IMR-90 (cell line): ENCODE measurements around the gene NDUFV2. TPM values are rescaled to one million over a fixed set of nuclear protein-coding genes. Genes with fewer than 3 reads are reported as not detected.

ENCODE experiments used
- ATAC-seq: fragments of 200-7000 bp; cut with Tn5 transposase; 2 replicates; pipeline ENCODE4 v1.9.1; 2020; ENCODE audit warnings: low read depth, mild to moderate bottlenecking, moderate library complexity
- BruUV-seq: library from RNA; stranded (reverse); fragments of 400-500 nt; replicated peaks from 2 replicates; lab custom pipeline; 2021; lab: Mats Ljungman, UMichigan
- CTCF ChIA-PET: fragments of 300-600 bp; formaldehyde crosslinking; extraction: SDS; loops from one replicate; lab custom pipeline; 2021; ENCODE audit warnings: antibody characterized with exemption; lab: Yijun Ruan, JAX
- POLR2A ChIA-PET: fragments of 300-600 bp; sonication (Branson Sonifier 250); formaldehyde crosslinking; loops from one replicate; lab custom pipeline; 2022; ENCODE audit warnings: antibody characterized with exemption; ENCODE audit not compliant: unreplicated experiment; lab: Charles Lee
- DNase-seq: peaks from one replicate; pipeline ENCODE4 v3.0.0; 2013
- H2AFZ ChIP-seq: replicated peaks from 2 replicates; pipeline ENCODE3; 2013; ENCODE audit warnings: low read length, mild to moderate bottlenecking; ENCODE audit not compliant: poor library complexity
- H2AK5ac ChIP-seq: 2 replicates; pipeline ENCODE4 v1.6.1; 2013; ENCODE audit warnings: low read depth, low read length, inconsistent platforms
- H2AK9ac ChIP-seq: replicated peaks from 2 replicates; pipeline ENCODE3; 2013; ENCODE audit warnings: mild to moderate bottlenecking, low read depth, low read length, moderate library complexity; ENCODE audit not compliant: poor library complexity
- H2BK120ac ChIP-seq: 2 replicates; pipeline ENCODE4 v1.6.1; 2013; ENCODE audit warnings: low read depth, low read length, inconsistent platforms
- H2BK15ac ChIP-seq: 3 replicates; pipeline ENCODE4 v1.6.1; 2013; ENCODE audit warnings: low read depth, low read length, inconsistent platforms
- H2BK20ac ChIP-seq: 2 replicates; pipeline ENCODE4 v1.6.1; 2013; ENCODE audit warnings: low read depth, mild to moderate bottlenecking, inconsistent platforms, low read length, moderate library complexity
- H2BK5ac ChIP-seq: 2 replicates; pipeline ENCODE4 v1.6.1; 2013; ENCODE audit warnings: mild to moderate bottlenecking, low read depth, low read length, inconsistent platforms; ENCODE audit not compliant: poor library complexity, severe bottlenecking
- H3K14ac ChIP-seq: replicated peaks from 2 replicates; pipeline ENCODE4 v1.6.1; 2013; ENCODE audit warnings: low read depth, low read length, inconsistent platforms
- H3K18ac ChIP-seq: 2 replicates; pipeline ENCODE4 v1.6.1; 2013; ENCODE audit warnings: low read depth, low read length, control low read depth
- H3K23ac ChIP-seq: 2 replicates; pipeline ENCODE4 v1.6.1; 2013; ENCODE audit warnings: low read depth, low read length, inconsistent platforms
- H3K27ac ChIP-seq: 2 replicates; pipeline ENCODE4 v1.5.1; 2013; ENCODE audit warnings: mild to moderate bottlenecking, control low read depth, low read length; ENCODE audit not compliant: insufficient read depth
- H3K27me3 ChIP-seq: 2 replicates; pipeline ENCODE4 v1.6.1; 2013; ENCODE audit warnings: low read length; ENCODE audit not compliant: control insufficient read depth, insufficient read depth
- H3K36me3 ChIP-seq: 2 replicates; pipeline ENCODE4 v1.6.1; 2013; ENCODE audit warnings: low read length, mixed read lengths; ENCODE audit not compliant: control insufficient read depth, insufficient read depth
- H3K4ac ChIP-seq: 2 replicates; pipeline ENCODE4 v1.6.1; 2013; ENCODE audit warnings: low read depth, low read length, inconsistent platforms
- H3K4me1 ChIP-seq: 2 replicates; pipeline ENCODE4 v1.6.1; 2013; ENCODE audit warnings: low read length, mixed read lengths; ENCODE audit not compliant: control insufficient read depth, insufficient read depth
- H3K4me2 ChIP-seq: 2 replicates; pipeline ENCODE4 v1.6.1; 2013; ENCODE audit warnings: low read depth, mild to moderate bottlenecking, control low read depth, low read length, moderate library complexity
- H3K4me3 ChIP-seq: 2 replicates; pipeline ENCODE4 v1.5.1; 2013; ENCODE audit warnings: low read depth, mild to moderate bottlenecking, control low read depth, low read length, moderate library complexity; ENCODE audit not compliant: insufficient read depth
- H3K56ac ChIP-seq: 2 replicates; pipeline ENCODE4 v1.6.1; 2013; ENCODE audit warnings: low read length, inconsistent platforms; ENCODE audit not compliant: insufficient read depth; ENCODE audit errors: extremely low read depth
- H3K79me1 ChIP-seq, 2 experiments: 2 replicates each; pipeline ENCODE4 v1.6.1; 2013; ENCODE audit warnings: low read length in 2 of 2, inconsistent platforms in 1 of 2, low read depth in 1 of 2
- H3K9ac ChIP-seq: 2 replicates; pipeline ENCODE4 v1.6.1; 2013; ENCODE audit warnings: low read depth, low read length, control low read depth
- H3K9me1 ChIP-seq: 2 replicates; pipeline ENCODE4 v1.6.1; 2013; ENCODE audit warnings: low read length, inconsistent platforms; ENCODE audit not compliant: insufficient read depth
- H3K9me3 ChIP-seq: 2 replicates; pipeline ENCODE4 v1.6.1; 2013; ENCODE audit warnings: low read length; ENCODE audit not compliant: control insufficient read depth, insufficient read depth
- H4K20me1 ChIP-seq: 2 replicates; pipeline ENCODE4 v1.6.1; 2013; ENCODE audit warnings: low read length, inconsistent platforms; ENCODE audit not compliant: insufficient read depth
- H4K5ac ChIP-seq: 2 replicates; pipeline ENCODE4 v1.6.1; 2013; ENCODE audit warnings: mild to moderate bottlenecking, low read depth, low read length, control low read depth
- H4K8ac ChIP-seq, 2 experiments: 2 replicates each; pipeline ENCODE4 v1.6.1; 2013; ENCODE audit warnings: low read depth in 2 of 2, low read length in 2 of 2, control low read depth in 1 of 2, inconsistent platforms in 1 of 2
- H4K91ac ChIP-seq: 2 replicates; pipeline ENCODE4 v1.6.1; 2013; ENCODE audit warnings: low read depth, low read length, inconsistent platforms; ENCODE audit not compliant: insufficient read depth
- BHLHE40 ChIP-seq: fragments of 150-350 bp; IDR thresholded peaks from 2 replicates; pipeline ENCODE4 v1.6.1; 2016; ENCODE audit warnings: mild to moderate bottlenecking, low read depth, low read length
- CEBPB ChIP-seq: IDR thresholded peaks from 2 replicates; pipeline ENCODE4 v1.6.1; 2012; ENCODE audit warnings: low read depth, low read length, improper control_type of control experiment
- CHD1 ChIP-seq: IDR thresholded peaks from 2 replicates; pipeline ENCODE4 v1.6.1; 2012; ENCODE audit warnings: low read depth, low read length, improper control_type of control experiment
- CTCF ChIP-seq: conservative IDR thresholded peaks from 2 replicates; pipeline ENCODE4 v1.5.1; 2012; ENCODE audit warnings: mild to moderate bottlenecking, low read depth, low read length, improper control_type of control experiment
- ELK1 ChIP-seq: fragments of 150-350 bp; IDR thresholded peaks from 2 replicates; pipeline ENCODE4 v1.6.1; 2016; ENCODE audit warnings: low read depth, mild to moderate bottlenecking, low read length, moderate library complexity, borderline replicate concordance
- FOS ChIP-seq: fragments of 150-350 bp; IDR thresholded peaks from 2 replicates; pipeline ENCODE4 v1.6.1; 2016; ENCODE audit warnings: low read depth, low read length
- MAFK ChIP-seq: IDR thresholded peaks from 2 replicates; pipeline ENCODE4 v1.6.1; 2012; ENCODE audit warnings: low read depth, low read length, improper control_type of control experiment
- MAZ ChIP-seq: IDR thresholded peaks from 2 replicates; pipeline ENCODE4 v1.6.1; 2012; ENCODE audit warnings: low read depth, mild to moderate bottlenecking, low read length, improper control_type of control experiment, moderate library complexity, borderline replicate concordance
- MXI1 ChIP-seq: IDR thresholded peaks from 2 replicates; pipeline ENCODE4 v1.6.1; 2012; ENCODE audit warnings: low read depth, mild to moderate bottlenecking, low read length, moderate library complexity, borderline replicate concordance
- NFE2L2 ChIP-seq: fragments of 150-350 bp; IDR thresholded peaks from 2 replicates; pipeline ENCODE4 v1.6.1; 2016; ENCODE audit warnings: low read depth, mild to moderate bottlenecking, low read length
- POLR2A ChIP-seq: IDR thresholded peaks from 2 replicates; pipeline ENCODE4 v1.6.1; 2012; ENCODE audit warnings: mild to moderate bottlenecking, low read depth, low read length
- RAD21 ChIP-seq: IDR thresholded peaks from 2 replicates; pipeline ENCODE4 v1.6.1; 2012; ENCODE audit warnings: low read length, improper control_type of control experiment
- RCOR1 ChIP-seq: IDR thresholded peaks from 2 replicates; pipeline ENCODE4 v1.6.1; 2012; ENCODE audit warnings: mild to moderate bottlenecking, low read length, improper control_type of control experiment; ENCODE audit not compliant: insufficient replicate concordance
- RFX5 ChIP-seq: IDR thresholded peaks from 2 replicates; pipeline ENCODE4 v1.8.0; 2012; ENCODE audit warnings: low read depth, mild to moderate bottlenecking, low read length, moderate library complexity
- SMC3 ChIP-seq: fragments of 150-350 bp; IDR thresholded peaks from 2 replicates; pipeline ENCODE4 v1.6.1; 2016; ENCODE audit warnings: low read depth, mild to moderate bottlenecking, antibody characterized with exemption, low read length, moderate library complexity
- USF2 ChIP-seq: fragments of 150-350 bp; IDR thresholded peaks from 2 replicates; pipeline ENCODE4 v1.6.1; 2017; ENCODE audit warnings: mild to moderate bottlenecking, antibody characterized with exemption, low read length, low read depth
- WGBS, 2 experiments: methylation state at CpG; one replicate each; pipeline versions ENCODE4 v1.1.5 to v1.1.7; 2013; ENCODE audit warnings: missing lambda C conversion rate in 2 of 2; ENCODE audit not compliant: insufficient read length in 1 of 2; ENCODE audit errors: extremely low coverage in 2 of 2; 5-methylcytosine and 5-hydroxymethylcytosine counted together
- dilution Hi-C: fragments of 300-500 bp; cut with HindIII; formaldehyde crosslinking; loops from one replicate; pipeline ENCODE4 v1.14.3; 2018; ENCODE audit warnings: low sequenced_read_pairs; ENCODE audit not compliant: unreplicated experiment
- in situ Hi-C: fragments of 300-500 bp; cut with MboI; formaldehyde crosslinking; loops from 3 replicates; pipeline ENCODE4 v1.14.3; 2019; ENCODE audit warnings: low sequenced_read_pairs, inconsistent platforms, mixed read lengths
- intact Hi-C: fragments of 100-400 bp; cut with micrococcal nuclease; formaldehyde crosslinking; loops from 2 replicates; pipeline ENCODE4 v1.10.0; 2022
- polyA plus RNA-seq, 3 experiments: library from polyadenylated mRNA; depleted of rRNA; stranded (reverse); fragments of >200 nt; gene quantifications; 2 replicates each; pipeline ENCODE4 v1.2.3, GENCODE V29; 2012; ENCODE audit warnings: low replicate concordance in 1 of 3
- total RNA-seq: library from RNA; depleted of rRNA; stranded (reverse); fragments of >200 nt; gene quantifications from 2 replicates; pipeline ENCODE4 v1.2.3, GENCODE V29; 2012

The NDUFV2 gene
- total and polyA plus RNA-seq, 2 of the 4 experiments (the other 2 are of a cell fraction), result 106 to 126 TPM

GRCh38 chr18:9067823-9068222, 34.7 kb upstream of the NDUFV2 start:
- Histone ChIP-seq H2AFZ (no peak overlapping the region), H2AK5ac (no peak overlapping the region), H2BK120ac (no peak overlapping the region), H2AK9ac (no peak overlapping the region), H2BK15ac (no peak overlapping the region), H4K91ac (no peak overlapping the region), H3K4me1 (peaks cover 2% of the 10 kb centered on the region; the same call in 1 of the 2 replicates), H3K18ac (no peak overlapping the region), H3K79me1 (no peaks in the 10 kb centered on the region), H3K4me2 (no peak overlapping the region), H3K9ac (no peak overlapping the region), H3K36me3 (no peaks in the 10 kb centered on the region), H4K5ac (no peak overlapping the region), H3K4ac (no peak overlapping the region), H3K27me3 (no peaks in the 10 kb centered on the region), H3K23ac (no peak overlapping the region), H4K8ac (no peak overlapping the region), H3K14ac (no peak overlapping the region), H3K9me3 (no peaks in the 10 kb centered on the region), H2BK5ac (no peak overlapping the region), H3K9me1 (0 out of 2 replicates have a peak, but pooled peaks cover 5% of the 10 kb centered on the region), H4K20me1 (no peaks in the 10 kb centered on the region), H3K4me3 (no peak overlapping the region), H2BK20ac (no peak overlapping the region), H3K56ac (no peak overlapping the region), H3K27ac (no peak overlapping the region)
- in situ Hi-C loops (no loop called here), intact Hi-C loops (no loop called here), dilution Hi-C loops (no loop called here)
- TF ChIP-seq MXI1 (no peak), FOS (no peak), RFX5 (no peak), BHLHE40 (no peak), MAFK (no peak), CHD1 (no peak), RCOR1 (no peak), RAD21 (no peak), POLR2A (no peak), MAZ (no peak), USF2 (no peak), SMC3 (no peak), CEBPB (no peak), CTCF (no peak), ELK1 (no peak), NFE2L2 (no peak)
- ATAC-seq, result no peak
- CTCF ChIA-PET, result no interaction called here
- no TSS peak for BruUV-seq
- POLR2A ChIA-PET, result no interaction called here
- no peak for DNase-seq
- 97% methylated on average over 5 of the region's 6 CpGs; no CpG with 5 or more reads in 1 of the 2 experiments for WGBS, 2 experiments
